IPS DF 6.9 (cell line): ENCODE results near the gene ATF7IP.
"Not testable (repeated sequence)": the region's sequence is repeated elsewhere in the genome, so short reads cannot be mapped to it uniquely, and the experiment has no call there.

Experiments
- DNase-seq: peaks from one replicate; pipeline ENCODE4 v3.0.0-alpha.2; 2013; ENCODE audit warnings: low read depth, low spot score
- H3K27ac ChIP-seq: one replicate; pipeline ENCODE4 v1.5.1; 2013; ENCODE audit warnings: low read length, control low read depth
- H3K27me3 ChIP-seq: 2 replicates; pipeline ENCODE4 v1.6.1; 2013; ENCODE audit warnings: mild to moderate bottlenecking, low read length; ENCODE audit not compliant: control insufficient read depth, insufficient read depth
- H3K36me3 ChIP-seq: 2 replicates; pipeline ENCODE4 v1.6.1; 2013; ENCODE audit warnings: low read length; ENCODE audit not compliant: control insufficient read depth, insufficient read depth
- H3K4me1 ChIP-seq: 2 replicates; pipeline ENCODE4 v1.6.1; 2013; ENCODE audit warnings: low read length; ENCODE audit not compliant: control insufficient read depth, insufficient read depth
- H3K4me3 ChIP-seq: 2 replicates; pipeline ENCODE4 v1.5.1; 2013; ENCODE audit warnings: mild to moderate bottlenecking, low read length
- H3K9me3 ChIP-seq: 2 replicates; pipeline ENCODE4 v1.6.1; 2013; ENCODE audit warnings: low read length, inconsistent platforms; ENCODE audit not compliant: control insufficient read depth, insufficient read depth
- WGBS: extraction: QIAGEN DNeasy Blood & Tissue Kit; methylation state at CpG from one replicate; pipeline ENCODE4 v1.1.7; 2013; ENCODE audit warnings: mixed read lengths, missing lambda C conversion rate; ENCODE audit not compliant: insufficient read length, insufficient coverage; 5-methylcytosine and 5-hydroxymethylcytosine counted together

Gene ATF7IP, protein sequence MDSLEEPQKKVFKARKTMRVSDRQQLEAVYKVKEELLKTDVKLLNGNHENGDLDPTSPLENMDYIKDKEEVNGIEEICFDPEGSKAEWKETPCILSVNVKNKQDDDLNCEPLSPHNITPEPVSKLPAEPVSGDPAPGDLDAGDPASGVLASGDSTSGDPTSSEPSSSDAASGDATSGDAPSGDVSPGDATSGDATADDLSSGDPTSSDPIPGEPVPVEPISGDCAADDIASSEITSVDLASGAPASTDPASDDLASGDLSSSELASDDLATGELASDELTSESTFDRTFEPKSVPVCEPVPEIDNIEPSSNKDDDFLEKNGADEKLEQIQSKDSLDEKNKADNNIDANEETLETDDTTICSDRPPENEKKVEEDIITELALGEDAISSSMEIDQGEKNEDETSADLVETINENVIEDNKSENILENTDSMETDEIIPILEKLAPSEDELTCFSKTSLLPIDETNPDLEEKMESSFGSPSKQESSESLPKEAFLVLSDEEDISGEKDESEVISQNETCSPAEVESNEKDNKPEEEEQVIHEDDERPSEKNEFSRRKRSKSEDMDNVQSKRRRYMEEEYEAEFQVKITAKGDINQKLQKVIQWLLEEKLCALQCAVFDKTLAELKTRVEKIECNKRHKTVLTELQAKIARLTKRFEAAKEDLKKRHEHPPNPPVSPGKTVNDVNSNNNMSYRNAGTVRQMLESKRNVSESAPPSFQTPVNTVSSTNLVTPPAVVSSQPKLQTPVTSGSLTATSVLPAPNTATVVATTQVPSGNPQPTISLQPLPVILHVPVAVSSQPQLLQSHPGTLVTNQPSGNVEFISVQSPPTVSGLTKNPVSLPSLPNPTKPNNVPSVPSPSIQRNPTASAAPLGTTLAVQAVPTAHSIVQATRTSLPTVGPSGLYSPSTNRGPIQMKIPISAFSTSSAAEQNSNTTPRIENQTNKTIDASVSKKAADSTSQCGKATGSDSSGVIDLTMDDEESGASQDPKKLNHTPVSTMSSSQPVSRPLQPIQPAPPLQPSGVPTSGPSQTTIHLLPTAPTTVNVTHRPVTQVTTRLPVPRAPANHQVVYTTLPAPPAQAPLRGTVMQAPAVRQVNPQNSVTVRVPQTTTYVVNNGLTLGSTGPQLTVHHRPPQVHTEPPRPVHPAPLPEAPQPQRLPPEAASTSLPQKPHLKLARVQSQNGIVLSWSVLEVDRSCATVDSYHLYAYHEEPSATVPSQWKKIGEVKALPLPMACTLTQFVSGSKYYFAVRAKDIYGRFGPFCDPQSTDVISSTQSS

DNA sequence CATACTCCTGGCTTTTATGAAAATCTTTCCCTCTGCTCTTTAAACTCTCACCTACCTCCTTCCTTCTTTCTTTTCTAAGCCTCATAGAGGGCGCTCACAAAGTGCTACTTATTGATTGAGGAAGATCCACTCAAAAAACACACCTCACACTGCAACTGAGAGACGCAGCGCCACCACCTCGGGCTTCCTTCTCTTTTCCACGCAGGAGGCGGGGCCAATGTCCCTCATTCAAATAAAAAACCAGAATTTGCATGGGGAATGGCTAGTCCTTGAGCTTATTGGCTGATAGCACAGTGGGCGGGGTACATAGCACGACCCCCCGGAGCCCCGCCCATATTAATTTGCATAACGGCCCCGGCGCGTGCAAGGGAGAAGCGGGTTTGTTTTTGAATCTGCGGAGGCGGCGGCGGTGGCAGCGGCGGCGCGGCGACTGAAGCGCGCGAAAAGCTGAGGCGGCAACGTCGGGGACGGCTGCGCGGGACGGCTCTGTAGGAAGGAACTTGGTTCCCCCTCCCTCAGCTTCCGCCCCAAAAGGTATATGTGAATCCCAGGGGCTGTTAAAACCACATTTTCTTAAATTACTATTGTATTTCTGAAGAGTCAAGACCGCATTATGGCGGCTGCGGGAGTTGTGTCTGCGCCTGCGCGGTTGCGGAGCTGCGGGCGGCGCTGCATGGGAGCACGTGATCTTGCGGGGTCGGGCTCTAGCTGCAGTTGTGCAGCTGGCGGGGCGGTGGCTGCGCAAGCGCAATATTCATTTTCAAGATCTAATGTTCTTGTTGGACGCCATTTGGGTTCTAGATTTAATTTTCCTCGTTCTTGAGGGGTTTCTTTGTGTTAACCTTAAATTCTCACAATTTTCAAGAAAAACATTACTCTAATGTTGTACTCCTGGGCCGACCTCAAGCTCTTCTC, at the start of gene ATF7IP:
Gene ATF7IP (plus strand): TSS at position 389 of the 915 bp plus-strand sequence. CDS start 58,234 bp downstream, outside the sequence.
- WGBS: no CpG with 5 or more reads among the region's 55 CpGs
- Histone ChIP-seq H3K4me3 (peak within 1 kb of the TSS; percentile 82; the same call in 1 of the 2 replicates), H3K36me3 (no peaks in the 10 kb centered on the region), H3K27me3 (no peaks in the 10 kb centered on the region), H3K4me1 (no peaks in the 10 kb centered on the region), H3K27ac (no peak within 1 kb of the TSS), H3K9me3 (no peaks in the 10 kb centered on the region)
- peak; percentile 86 for DNase-seq

DNA sequence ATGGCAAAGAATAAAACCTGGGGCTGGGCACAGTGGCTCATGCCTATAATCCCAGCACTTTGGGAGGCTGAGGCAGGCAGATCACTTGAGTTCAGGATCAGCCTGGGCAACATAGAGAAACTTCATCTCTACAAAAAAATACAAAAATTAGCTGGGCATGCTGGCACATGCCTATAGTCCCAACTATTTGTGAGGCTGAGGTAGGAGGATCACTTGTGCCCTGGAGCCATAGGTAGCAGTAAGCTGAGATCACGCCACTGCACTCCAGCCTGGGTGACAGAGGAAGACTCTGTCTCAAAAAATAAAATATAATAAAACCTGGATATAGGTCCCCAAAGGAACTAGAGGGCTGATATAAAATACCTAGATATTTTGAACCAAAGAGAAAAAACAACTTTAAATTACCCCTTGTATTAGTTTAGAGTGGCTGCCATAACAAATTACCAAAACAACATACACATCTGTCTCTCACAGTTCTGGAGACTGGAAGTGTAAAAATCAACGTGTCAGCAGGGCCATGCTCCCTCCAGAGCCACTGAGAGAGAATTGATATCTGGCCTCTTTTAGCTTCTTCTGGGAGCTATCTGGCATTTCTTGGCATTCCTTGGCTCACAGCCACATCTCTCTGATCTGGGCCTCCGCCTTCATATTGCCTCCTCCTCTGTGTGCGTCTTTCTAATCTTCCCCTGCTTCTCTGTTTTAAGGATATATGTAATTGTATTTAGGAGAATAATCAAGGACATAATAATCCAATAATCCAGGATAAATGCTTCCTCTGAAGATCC, 47.9 kb upstream of the ATF7IP start:
- Histone ChIP-seq H3K27me3 (no peaks in the 10 kb centered on the region), H3K9me3 (no peaks in the 10 kb centered on the region), H3K4me3 (no peak overlapping the region), H3K36me3 (no peaks in the 10 kb centered on the region), H3K27ac (no peak overlapping the region), H3K4me1 (no peaks in the 10 kb centered on the region)
- no CpG with 5 or more reads among the region's 4 CpGs for WGBS
- DNase-seq: no peak

DNA sequence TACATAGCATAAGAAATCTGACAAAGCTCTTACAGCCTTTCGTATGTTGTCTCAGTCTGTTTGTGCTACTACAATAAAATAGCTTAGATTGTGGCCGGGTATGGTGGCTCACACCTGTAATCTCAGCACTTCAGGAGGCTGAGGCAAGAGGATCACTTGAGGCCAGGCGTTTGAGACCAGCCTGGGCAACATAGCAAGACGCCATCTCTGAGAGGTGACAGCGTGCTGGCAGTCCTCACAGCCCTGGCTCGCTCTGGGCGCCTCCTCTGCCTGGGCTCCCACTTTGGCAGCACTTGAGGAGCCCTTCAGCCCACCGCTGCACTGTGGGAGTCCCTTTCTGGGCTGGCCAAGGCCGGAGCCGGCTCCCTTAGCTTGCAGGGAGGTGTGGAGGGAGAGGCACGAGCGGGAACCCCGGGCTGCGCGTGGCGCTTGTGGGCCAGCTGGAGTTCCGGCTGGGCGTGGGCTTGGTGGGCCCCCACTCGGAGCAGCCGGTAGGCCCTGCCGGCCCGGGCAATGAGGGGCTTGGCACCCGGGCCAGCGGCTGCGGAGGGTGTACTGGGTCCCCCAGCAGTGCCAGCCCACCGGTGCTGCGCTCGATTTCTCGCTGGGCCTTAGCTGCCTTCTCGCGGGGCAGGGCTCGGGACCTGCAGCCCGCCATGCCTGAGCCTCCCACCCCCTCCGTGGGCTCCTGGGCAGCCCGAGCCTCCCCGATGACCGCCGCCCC, 45.6 kb upstream of the ATF7IP start:
- not testable (repeated sequence) for H3K27me3 ChIP-seq, DNase-seq, H3K9me3 ChIP-seq, H3K27ac ChIP-seq, H3K4me1 ChIP-seq, H3K36me3 ChIP-seq, H3K4me3 ChIP-seq
- WGBS: no CpG with 5 or more reads among the region's 38 CpGs

DNA sequence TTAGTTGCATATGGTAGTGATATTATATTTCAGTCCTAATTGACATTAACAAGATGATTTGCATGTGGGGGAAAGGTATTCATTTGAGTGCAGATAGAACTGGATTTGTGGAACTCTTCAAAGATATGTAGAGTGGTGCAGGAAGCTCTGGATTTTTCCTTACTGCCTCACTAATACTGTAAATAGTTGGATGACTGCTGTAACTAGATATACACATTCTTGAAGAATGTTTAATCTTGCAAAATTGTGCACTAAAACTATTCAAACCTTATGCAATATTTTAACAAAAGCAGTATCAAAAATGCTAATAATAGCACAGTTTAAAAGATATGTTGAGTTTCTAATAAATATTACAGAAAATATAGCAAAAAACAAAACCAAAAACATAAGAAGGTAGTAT, 43.1 kb upstream of the ATF7IP start:
- H3K9me3 ChIP-seq: no peaks in the 10 kb centered on the region
- DNase-seq: no peak
- H3K4me1 ChIP-seq: no peaks in the 10 kb centered on the region
- no peaks in the 10 kb centered on the region for H3K36me3 ChIP-seq
- H3K27ac ChIP-seq: no peak overlapping the region
- H3K27me3 ChIP-seq: no peaks in the 10 kb centered on the region
- no peak overlapping the region for H3K4me3 ChIP-seq

DNA sequence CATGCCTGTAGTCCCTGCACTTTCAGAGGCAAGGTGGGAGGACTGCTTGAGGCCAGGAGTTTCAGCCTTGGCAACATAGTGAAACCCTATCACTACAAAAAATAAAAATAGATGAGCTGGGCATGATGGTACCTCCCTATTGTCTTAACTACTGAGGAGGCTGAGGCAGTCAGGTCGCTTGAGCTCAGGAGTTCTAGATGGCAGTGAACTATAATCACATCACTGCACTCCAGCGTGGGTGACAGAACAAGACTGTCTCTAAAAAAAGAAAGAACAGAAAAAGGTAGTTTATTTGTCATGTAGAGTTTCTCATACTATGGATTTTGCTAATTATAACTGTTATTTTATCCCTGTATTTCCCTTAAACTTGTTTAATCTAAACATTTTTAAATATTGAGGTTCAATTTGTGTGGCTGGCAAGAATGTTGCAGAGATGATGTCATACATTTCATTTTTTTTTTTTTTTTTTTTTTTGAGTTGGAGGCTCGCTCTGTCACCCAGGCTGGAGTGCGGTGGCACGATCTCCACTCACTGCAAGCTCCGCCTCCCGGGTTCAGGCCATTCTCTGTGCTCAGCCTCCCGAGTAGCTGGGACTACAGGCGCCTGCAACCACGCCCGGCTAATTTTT, 39.7 kb upstream of the ATF7IP start:
- H3K27me3 ChIP-seq: no peaks in the 10 kb centered on the region
- no CpG with 5 or more reads among the region's 11 CpGs for WGBS
- H3K4me3 ChIP-seq: no peak overlapping the region
- H3K9me3 ChIP-seq: no peaks in the 10 kb centered on the region
- no peak for DNase-seq
- H3K36me3 ChIP-seq: no peaks in the 10 kb centered on the region
- no peak overlapping the region for H3K27ac ChIP-seq
- H3K4me1 ChIP-seq: no peaks in the 10 kb centered on the region

DNA sequence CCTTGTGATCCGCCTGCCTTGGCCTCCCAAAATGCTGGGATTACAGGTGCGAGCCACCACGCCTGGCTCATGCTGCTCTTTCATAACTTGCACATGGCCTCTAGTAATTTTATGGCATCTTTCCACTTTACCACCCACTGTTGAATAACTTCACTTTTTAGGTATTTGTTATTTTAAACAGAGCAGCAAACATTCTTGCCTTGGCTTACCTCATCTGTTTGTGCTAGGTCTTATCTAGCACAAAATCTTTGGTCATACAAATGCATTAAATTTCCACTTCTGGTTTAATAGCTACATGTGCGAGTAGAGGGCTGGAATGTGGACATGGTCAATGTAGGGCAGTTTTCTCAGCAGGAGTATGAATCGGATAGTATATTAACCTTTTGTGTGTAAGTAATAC, 38.8 kb upstream of the ATF7IP start:
- Histone ChIP-seq H3K27ac (no peak overlapping the region), H3K27me3 (no peaks in the 10 kb centered on the region), H3K9me3 (no peaks in the 10 kb centered on the region), H3K4me3 (no peak overlapping the region), H3K4me1 (no peaks in the 10 kb centered on the region), H3K36me3 (no peaks in the 10 kb centered on the region)
- WGBS: no CpG with 5 or more reads among the region's 5 CpGs
- DNase-seq: no peak

DNA sequence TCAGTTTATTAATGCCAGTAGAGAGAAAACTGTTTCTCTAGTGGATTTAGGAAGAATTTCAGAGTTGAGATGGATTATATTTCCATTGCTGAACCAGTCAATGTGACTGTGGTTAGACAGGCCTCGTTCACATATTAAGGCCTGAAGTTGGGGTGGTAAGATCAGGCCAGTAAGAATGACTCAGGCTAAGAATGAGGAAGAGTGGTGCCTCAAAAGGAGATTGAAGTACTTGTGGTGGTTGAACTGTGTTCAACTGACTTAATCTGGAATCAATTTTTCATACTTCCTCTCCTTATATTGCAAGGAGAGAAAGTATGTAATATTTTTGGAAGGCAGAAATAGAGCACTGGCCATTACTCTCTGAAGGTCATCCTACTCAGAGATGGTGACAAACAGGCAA, 37.8 kb upstream of the ATF7IP start:
- Histone ChIP-seq H3K27me3 (no peaks in the 10 kb centered on the region), H3K9me3 (no peaks in the 10 kb centered on the region), H3K27ac (no peak overlapping the region), H3K4me1 (no peaks in the 10 kb centered on the region), H3K4me3 (no peak overlapping the region), H3K36me3 (no peaks in the 10 kb centered on the region)
- WGBS: no CpG with 5 or more reads among the region's 1 CpG
- no peak for DNase-seq

DNA sequence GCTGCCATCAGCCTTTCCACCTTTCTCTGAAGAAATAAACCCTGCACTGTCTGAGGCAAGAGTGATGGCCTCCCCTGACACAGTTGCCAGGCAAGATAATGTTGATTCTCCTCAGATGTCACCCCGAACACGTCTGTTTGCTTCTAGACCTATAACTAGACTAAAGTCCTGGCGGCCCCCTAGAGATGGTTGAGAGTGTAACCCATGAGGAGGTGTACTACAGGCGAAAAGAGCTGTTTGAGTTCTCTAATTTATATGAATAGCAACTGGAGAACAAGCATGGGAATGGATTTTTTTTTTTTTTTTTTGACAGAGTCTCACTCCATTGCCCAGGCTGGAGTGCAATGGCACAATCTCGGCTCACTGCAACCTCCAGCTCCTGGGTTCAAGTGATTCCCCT, 33.0 kb upstream of the ATF7IP start:
- H3K27me3 ChIP-seq: no peaks in the 10 kb centered on the region
- DNase-seq: no peak
- WGBS: no CpG with 5 or more reads among the region's 5 CpGs
- H3K9me3 ChIP-seq: no peaks in the 10 kb centered on the region
- no peaks in the 10 kb centered on the region for H3K4me1 ChIP-seq
- no peak overlapping the region for H3K4me3 ChIP-seq
- no peak overlapping the region for H3K27ac ChIP-seq
- H3K36me3 ChIP-seq: no peaks in the 10 kb centered on the region
